GM12801 (cell line): ENCODE results near the gene TASOR2.

Experiments
- TF ChIP-seq, protein P1 (sequence below): IDR thresholded peaks from one replicate; pipeline ENCODE4 v1.5.1; 2011; ENCODE audit warnings: control low read depth; ENCODE audit not compliant: insufficient read length; ENCODE audit errors: extremely low read depth

The TASOR2 gene

DNA sequence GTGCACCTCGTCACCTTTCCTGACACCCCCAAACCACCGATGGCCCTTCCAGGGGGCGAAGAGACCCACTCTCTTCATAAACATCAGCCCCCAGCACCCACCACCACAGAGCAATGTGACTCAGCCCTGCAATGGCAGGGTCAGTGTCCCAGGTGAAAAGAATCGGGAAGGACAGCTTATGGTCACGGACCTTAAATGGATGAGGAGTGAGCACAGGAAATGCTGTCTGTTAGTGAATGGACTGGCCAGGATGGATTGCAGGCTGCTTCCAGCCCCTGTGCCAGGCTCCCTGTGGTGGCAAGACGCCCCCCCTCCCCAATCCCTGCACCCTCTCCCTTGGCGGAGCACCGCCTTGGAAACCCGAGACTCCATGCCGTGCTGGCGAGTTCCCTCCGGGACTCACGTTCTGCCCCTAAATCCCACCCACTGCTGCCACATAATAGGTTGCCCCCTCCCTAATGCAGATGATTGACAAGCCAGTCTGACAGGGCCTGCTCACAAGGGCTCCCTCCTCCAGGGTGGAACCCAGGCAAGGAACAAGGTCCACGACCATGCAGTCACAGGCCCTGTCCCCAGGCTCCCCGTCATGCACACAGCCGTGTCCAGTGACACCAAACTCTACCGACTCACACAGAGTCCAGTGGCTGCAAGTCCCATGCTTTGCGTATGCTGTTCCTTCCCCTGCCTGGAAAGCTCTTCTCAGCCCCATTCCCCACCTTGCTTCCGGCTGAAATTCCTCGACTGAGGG lies 25.6 kb upstream of the TASOR2 start:
- TF ChIP-seq, protein P1, sequence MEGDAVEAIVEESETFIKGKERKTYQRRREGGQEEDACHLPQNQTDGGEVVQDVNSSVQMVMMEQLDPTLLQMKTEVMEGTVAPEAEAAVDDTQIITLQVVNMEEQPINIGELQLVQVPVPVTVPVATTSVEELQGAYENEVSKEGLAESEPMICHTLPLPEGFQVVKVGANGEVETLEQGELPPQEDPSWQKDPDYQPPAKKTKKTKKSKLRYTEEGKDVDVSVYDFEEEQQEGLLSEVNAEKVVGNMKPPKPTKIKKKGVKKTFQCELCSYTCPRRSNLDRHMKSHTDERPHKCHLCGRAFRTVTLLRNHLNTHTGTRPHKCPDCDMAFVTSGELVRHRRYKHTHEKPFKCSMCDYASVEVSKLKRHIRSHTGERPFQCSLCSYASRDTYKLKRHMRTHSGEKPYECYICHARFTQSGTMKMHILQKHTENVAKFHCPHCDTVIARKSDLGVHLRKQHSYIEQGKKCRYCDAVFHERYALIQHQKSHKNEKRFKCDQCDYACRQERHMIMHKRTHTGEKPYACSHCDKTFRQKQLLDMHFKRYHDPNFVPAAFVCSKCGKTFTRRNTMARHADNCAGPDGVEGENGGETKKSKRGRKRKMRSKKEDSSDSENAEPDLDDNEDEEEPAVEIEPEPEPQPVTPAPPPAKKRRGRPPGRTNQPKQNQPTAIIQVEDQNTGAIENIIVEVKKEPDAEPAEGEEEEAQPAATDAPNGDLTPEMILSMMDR = no peak

DNA sequence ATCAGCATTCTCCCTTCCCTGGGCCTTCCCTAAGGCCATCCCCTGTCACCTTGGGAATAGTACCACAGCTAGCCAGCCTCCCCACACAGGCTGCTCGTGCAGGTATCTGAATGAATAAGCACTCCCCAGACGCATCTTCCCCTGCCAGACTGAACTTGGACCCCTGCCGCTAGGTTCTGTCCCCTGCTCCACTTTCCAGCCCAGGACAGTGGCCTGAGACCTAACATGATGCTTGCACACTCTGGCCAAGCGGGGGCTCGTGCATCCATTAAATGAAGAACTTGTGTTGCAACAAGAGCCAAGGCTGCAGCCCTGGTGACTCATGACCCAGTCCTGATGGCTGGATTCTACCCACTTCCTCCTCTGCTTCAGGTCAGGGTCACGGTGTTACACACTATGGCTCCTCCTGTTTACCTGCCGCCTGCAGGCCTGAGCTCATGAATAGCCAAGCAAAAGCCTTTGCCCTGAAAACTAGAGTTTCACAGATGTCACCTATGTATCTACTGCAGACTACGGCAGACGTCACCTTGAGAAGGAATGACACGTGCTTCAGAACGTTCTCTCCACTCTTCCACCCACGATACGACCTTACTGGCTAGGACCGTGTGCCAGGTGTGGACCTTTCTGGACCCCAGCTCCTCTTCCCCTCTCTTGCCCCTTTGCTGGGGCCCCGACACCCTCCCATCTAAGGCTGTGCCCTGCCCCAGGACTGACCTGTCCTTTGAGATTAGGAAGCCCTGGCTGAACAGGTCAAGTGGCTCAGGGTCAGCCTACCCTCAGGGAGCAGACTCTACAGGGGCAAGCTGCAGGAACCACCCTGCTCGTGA lies 24.7 kb upstream of the TASOR2 start:
- TF ChIP-seq, protein P1 = no peak

DNA sequence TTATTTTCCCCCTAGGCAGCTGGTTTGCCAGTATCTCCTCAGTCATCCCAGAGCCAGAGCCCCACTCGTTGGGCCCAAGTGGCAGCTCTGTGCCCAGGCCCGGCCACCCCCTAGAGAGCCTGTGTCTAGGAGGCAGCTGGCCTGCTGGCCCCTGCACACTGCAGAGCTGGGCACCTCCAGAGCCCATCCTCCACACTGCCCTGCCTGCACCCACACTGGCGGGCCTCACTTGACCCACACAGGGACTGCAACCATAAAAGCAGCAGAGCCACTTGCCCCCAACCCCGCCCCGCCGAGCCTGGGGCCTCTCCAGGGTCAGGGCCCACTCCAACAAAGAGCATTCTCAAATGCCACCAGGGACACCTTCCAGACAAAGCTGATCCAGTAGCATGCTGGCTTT lies 23.6 kb upstream of the TASOR2 start:
- TF ChIP-seq, protein P1 = no peak

DNA sequence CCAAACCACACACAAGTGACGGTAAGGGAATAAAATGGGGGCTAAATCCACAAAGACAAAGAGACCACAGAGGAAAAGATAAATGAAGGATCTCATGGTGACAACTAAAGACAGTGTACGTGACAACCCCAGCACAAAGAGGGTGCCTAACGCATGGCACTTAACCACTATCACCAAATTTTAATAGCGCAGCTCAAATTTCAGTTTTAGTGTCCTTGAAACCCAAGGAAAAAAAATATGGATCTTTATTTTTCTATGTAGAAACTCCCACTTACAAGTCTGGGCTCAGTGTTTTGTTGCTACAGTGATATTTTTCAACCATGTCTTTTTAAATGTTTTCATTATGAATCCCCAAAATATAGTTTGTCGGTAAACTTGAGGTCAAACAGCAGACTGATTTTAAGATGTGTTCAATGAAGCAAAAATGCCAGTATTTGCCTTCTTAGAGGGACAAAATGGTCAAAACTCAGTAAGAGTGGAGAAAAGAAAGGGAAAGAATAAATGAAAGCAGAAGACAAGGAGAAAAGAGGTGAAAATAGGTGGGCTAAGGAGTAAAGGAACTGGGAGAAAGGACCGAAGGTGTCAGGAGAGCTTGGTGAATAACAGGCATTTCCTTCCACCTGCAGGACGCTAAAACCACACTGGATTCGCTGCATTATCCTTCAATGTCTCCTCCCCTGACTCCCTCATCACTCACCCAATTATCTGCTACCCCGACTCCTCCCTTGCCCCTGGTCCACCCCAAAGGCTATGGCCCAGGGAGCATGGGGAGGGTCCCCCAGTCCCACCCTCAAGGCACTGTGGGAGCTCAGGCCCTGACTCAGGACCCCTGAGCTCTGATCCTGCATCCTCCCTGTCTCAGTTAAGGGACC lies 21.7 kb upstream of the TASOR2 start:
- TF ChIP-seq, protein P1 = no peak

DNA sequence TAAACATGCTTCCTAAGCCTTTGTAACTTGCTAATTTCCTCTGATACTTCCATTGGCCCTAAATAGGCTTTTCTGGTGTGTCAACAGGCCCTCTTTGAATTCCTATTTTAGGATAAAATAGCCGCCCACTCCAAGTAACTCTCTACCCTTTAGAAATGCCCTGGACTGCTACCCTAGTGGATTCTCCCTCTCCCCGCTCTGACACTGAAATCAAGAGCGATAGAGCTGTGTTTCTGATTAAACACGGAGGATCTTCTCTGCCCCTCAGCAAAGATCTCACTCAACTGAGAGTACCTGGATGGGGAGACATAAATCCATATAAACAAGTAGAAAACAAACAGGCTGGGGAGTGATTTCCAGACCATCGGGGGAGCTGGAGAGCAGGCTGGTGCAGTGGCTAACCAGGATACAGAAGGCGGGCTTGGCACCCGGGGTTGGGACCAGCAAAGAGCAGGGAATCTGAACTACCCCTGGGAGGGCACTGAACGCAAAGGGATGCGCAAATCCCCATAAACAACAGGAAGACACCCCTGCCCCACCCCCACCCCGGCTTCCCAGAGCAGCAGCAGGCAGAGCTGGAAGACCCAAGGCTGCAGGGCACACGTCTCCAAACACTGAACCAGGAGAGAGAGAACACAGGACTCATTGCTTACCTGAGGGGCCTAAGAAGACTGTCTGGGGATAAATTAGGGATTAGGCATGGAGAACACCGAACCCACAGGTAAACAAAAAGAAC lies 20.8 kb upstream of the TASOR2 start:
- TF ChIP-seq, protein P1 = no peak

DNA sequence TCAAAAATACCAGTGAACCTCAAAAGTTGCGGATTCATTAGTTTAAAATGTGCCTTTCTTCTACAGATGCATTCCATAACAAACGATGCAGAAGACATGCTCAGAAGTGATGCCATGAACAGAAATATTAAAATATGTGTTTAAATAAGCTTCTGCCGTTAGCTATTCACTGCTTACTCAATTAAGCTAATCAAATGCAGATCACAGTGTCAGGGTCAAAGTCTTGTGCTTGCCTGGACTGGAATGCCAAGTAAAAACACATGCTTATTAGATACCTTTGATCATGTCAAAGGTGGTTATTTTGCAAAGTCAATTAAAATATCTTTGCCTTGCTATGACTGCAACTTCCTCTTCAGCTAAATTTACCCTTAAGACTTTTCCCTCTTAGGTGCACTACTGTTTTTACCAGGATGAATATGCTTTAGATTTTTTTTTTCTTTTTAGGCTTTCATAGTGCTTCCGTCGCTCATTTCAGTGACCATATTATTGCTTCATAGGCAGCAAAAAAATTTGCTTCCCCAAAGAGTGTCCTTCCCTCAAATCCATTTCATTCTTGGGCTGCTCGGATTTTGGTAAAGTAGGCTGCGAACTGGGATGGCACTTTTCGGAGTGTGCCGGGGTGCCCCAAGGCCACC lies 19.1 kb upstream of the TASOR2 start:
- TF ChIP-seq, protein P1 = no peak
